Measurements from ENCODE around the gene FAM151A. TPM values are rescaled to one million over a fixed set of nuclear protein-coding genes. Genes with fewer than 3 reads are reported as not detected.
A peak's percentile ranks its signal among the peaks of the same experiment; 100 is the strongest.

The FAM151A gene
- total RNA-seq, 4 donors from 2014 or later, result not detected

GRCh38 chr1:54574158-54574778, 49.1 kb downstream of the FAM151A start:
- in situ Hi-C loops (cut with MboI; ENCODE audit: low sequenced_read_pairs in 4 of 4), result no loop called here
- H3K27me3 ChIP-seq, result no peaks in the 10 kb centered on the region
- no peaks in the 10 kb centered on the region for H3K9me3 ChIP-seq
- ATAC-seq, result no peak
- H3K27ac ChIP-seq, result peak overlapping the region; percentile 73 to 96 (median 90)
- TF ChIP-seq, protein P1, sequence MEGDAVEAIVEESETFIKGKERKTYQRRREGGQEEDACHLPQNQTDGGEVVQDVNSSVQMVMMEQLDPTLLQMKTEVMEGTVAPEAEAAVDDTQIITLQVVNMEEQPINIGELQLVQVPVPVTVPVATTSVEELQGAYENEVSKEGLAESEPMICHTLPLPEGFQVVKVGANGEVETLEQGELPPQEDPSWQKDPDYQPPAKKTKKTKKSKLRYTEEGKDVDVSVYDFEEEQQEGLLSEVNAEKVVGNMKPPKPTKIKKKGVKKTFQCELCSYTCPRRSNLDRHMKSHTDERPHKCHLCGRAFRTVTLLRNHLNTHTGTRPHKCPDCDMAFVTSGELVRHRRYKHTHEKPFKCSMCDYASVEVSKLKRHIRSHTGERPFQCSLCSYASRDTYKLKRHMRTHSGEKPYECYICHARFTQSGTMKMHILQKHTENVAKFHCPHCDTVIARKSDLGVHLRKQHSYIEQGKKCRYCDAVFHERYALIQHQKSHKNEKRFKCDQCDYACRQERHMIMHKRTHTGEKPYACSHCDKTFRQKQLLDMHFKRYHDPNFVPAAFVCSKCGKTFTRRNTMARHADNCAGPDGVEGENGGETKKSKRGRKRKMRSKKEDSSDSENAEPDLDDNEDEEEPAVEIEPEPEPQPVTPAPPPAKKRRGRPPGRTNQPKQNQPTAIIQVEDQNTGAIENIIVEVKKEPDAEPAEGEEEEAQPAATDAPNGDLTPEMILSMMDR (IDR thresholded peaks at IDR 0.05 in 4 of 5, conservative IDR thresholded peaks at IDR 0.05 in 1 of 5), result no peak
- TF ChIP-seq POLR2A (IDR thresholded peaks at IDR 0.05), result no peak
- H3K4me1 ChIP-seq, result peaks cover 39 to 44% of the 10 kb centered on the region in 2 donors
- H3K36me3 ChIP-seq, result no peaks in the 10 kb centered on the region
- no peak overlapping the region for H3K4me3 ChIP-seq
- intact Hi-C loops (cut with DNase I; ENCODE audit: low total_unique reads), result no loop called here
- DNase-seq, result no peak

GRCh38 chr1:54572542-54572850, 50.8 kb downstream of the FAM151A start:
- TF ChIP-seq POLR2A (IDR thresholded peaks at IDR 0.05), result no peak
- TF ChIP-seq, protein P1 (IDR thresholded peaks at IDR 0.05 in 4 of 5, conservative IDR thresholded peaks at IDR 0.05 in 1 of 5), result no peak
- H3K36me3 ChIP-seq, result no peaks in the 10 kb centered on the region
- in situ Hi-C loops (cut with MboI; ENCODE audit: low sequenced_read_pairs in 4 of 4), result no loop called here
- intact Hi-C loops (cut with DNase I; ENCODE audit: low total_unique reads), result no loop called here
- DNase-seq, result no peak
- peaks cover 30 to 39% of the 10 kb centered on the region in 2 donors for H3K4me1 ChIP-seq
- H3K27ac ChIP-seq, result peak overlapping the region; percentile 13 to 87 (median 74)
- ATAC-seq, result no peak
- H3K4me3 ChIP-seq, result no peak overlapping the region
- no peaks in the 10 kb centered on the region for H3K27me3 ChIP-seq
- H3K9me3 ChIP-seq, result no peaks in the 10 kb centered on the region

DNA sequence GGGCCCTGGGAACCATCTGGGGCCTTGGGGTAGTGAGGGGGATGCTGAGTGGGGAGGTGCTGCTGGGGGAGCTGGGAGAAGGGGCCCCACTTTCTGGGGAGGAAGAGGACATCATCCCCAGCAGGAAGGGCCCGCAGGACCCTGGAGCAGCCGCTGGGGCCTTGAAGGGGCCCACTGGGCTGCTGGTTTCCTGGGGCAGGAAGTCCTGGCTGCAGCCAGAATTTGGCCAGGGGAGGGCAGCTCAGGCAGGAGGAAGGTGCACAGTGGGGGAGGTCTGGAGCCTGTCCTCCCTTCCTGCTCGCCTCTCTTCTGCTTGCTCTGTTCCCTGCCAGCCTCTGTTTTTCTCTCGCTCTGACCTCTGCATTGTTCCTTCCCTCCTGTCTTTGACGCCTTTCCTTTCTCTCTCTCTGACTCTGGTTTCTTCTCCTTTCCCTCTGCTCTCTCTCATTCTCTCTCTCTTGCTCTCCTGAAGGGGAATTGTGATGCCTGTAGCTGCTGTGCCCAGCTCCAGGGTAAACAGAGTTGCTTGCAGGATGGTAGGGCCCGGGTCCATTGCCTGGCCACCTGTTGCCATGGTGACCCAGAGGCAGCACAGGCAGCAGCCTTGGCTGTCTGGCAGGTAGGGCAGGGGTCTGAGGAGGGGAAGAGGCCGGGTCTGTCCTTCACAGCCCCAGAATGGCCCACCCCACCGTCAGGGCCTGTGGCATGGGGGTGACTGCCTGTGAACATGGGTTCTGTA, 51.4 kb downstream of the FAM151A start:
- no peaks in the 10 kb centered on the region for H3K36me3 ChIP-seq
- peak in 1 of 2 donors; percentile 13 for DNase-seq
- H3K27ac ChIP-seq, result peak overlapping the region; percentile 13 to 87 (median 74)
- H3K4me1 ChIP-seq, result peaks cover 30 to 34% of the 10 kb centered on the region in 2 donors
- H3K27me3 ChIP-seq, result no peaks in the 10 kb centered on the region
- no peak for ATAC-seq
- no peaks in the 10 kb centered on the region for H3K9me3 ChIP-seq
- in situ Hi-C loops (cut with MboI; ENCODE audit: low sequenced_read_pairs in 4 of 4), result no loop called here
- TF ChIP-seq, protein P1 (IDR thresholded peaks at IDR 0.05 in 4 of 5, conservative IDR thresholded peaks at IDR 0.05 in 1 of 5), result no peak
- TF ChIP-seq POLR2A (IDR thresholded peaks at IDR 0.05), result no peak
- intact Hi-C loops (cut with DNase I; ENCODE audit: low total_unique reads), result no loop called here
- H3K4me3 ChIP-seq, result no peak overlapping the region

- Histone ChIP-seq H3K36me3 (no peaks in the 10 kb centered on the region), H3K4me1 (peaks cover 30 to 32% of the 10 kb centered on the region in 2 donors), H3K4me3 (no peak overlapping the region), H3K9me3 (no peaks in the 10 kb centered on the region), H3K27me3 (no peaks in the 10 kb centered on the region), H3K27ac (peak overlapping the region in 3 of 4 donors; percentile 73 to 87 (median 75))
- in situ Hi-C loops (cut with MboI; ENCODE audit: low sequenced_read_pairs in 4 of 4), result no loop called here
- ATAC-seq (no peak), DNase-seq (no peak)
- no peak for TF ChIP-seq POLR2A (IDR thresholded peaks at IDR 0.05)
- TF ChIP-seq, protein P1 (IDR thresholded peaks at IDR 0.05 in 4 of 5, conservative IDR thresholded peaks at IDR 0.05 in 1 of 5), result no peak
- intact Hi-C loops (cut with DNase I; ENCODE audit: low total_unique reads), result no loop called here
Measured at GRCh38 chr1:54571326-54571725, 52.0 kb downstream of the FAM151A start.

All from gastrocnemius medialis (tissue), 4 donors.